Measurements from ENCODE around the gene COPRS.

The COPRS gene, protein sequence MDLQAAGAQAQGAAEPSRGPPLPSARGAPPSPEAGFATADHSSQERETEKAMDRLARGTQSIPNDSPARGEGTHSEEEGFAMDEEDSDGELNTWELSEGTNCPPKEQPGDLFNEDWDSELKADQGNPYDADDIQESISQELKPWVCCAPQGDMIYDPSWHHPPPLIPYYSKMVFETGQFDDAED

DNA sequence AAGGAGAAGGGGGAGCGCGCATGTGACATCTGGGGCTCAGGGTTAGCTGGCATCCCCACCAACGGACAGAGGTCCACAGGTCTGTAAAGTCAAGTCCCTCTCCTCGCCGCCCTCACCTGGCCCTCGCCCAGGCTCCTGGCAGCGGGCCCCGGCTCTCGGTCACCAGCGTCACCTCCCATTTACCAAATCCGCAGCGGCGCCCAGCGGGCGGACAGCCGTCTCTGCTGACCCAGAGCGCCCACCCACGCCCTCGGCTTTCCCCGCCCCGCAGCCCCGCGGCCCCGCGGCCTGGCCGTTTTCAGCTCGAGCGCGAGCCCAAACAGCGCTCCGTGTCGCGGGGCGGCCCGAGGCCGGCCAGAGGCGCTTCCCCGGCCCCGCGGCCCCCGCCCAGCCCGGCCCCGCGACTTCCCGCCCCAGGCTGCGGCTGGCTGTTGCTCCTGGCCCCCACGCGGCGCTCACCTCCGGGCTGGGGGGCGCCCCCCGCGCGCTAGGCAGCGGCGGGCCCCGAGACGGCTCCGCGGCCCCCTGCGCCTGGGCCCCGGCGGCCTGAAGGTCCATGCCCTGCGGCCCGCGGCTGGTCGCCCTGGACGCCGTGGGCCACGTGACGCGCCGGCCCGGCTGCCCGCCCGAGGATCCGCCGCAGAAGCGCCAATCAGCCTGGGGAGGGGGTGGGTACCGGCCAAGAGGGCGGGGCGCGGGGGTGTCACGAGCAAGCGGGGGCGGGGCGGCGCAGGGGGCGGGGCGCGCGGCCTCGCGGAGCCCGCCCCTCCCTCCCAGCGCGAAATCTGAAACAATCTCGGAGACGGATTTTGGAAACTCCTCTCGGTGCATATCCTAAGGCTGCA, at the start of gene COPRS:
COPRS (minus strand) TSS at position 603 of the 845 bp plus-strand sequence; CDS start at position 558, 45 bp downstream.
- DNase-seq, result peak; percentile 59 to 80 (median 68)

DNA sequence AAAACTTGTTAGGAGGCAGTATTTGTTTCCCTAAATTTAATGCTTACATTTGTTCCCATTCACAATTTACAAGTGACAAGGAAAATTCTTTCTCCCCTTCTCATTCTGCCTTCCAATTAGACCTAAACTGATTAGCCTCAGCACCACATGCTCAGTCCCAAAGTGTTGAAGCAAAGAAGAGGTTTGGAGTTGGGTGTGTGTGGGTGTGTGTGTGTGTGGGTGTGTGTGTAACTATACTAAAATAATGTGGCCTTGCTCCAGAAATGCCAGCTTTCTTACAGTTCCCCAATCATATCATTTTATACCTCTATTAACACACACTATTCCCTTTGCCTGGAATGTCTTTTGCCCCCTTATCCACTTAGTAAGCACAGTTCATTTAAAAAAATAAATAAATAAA, 49.3 kb upstream of the COPRS start:
- no peak for DNase-seq

DNA sequence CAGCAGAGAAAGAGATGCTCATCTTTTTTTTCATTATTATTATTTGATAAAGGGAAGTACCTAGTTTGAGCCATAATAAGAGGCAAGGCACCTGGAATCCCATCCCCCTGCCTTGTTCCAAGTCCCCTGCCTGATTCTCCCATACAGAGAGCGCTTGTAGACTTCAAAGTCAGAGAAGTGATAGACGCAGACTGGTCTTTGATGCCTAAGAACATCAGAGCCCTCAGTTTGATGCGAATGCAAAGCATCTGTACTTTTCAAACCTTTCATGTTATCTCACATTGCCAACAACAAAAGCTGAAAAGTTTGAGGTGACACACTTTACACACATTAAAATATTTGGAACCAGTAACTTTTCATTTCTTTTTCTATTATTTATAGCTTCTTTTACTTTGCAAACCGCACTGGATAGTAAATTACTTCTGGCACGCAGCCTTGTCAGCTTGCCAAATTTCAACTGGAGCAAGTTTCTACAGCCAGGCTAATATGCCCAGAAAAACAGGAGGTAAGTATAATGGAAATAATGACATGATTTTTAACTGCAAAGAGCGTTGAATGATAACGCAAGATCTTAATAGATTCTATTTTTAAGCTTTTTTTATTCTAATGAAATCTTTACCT, 48.4 kb upstream of the COPRS start:
- no peak for DNase-seq

DNA sequence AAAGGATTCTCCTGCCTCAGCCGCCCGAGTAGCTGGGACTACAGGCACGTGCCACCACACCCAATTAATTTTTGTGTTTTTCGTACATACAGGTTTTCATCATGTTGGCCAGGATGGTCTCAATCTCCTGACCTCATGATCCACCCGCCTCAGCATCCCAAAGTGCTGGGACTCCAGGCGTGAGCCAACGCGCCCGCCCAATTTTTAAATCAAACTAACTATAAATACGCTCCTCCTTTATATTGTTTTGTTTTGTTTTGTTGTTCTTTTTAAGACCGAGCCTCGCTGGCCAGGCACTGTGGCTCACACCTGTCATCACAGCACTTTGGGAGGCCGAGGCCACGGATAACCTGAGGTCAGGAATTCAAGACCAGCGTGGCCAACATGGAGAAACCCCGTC, 44.4 kb upstream of the COPRS start:
- no peak for DNase-seq

GRCh38 chr17:31902693-31903092, 43.6 kb upstream of the COPRS start:
- DNase-seq, result no peak

DNA sequence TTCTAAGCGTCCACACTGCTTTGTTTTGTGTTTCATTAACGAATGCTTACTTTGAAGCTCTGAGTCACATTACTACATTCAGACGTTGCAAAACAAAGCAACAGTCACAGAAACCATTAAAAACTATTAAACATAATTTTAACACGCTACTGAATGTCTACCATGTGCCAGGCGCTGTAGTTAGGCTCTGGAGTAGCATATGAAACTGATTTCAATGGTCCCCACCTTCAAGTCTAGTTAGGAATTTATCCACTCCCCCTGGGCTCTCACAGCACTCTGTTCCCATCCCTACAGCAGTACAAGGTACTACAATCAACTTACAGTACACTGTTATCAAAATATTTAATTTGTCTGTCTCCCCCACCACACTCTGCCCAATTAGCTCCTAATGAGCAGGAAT, 41.8 kb upstream of the COPRS start:
- DNase-seq, result no peak

DNA sequence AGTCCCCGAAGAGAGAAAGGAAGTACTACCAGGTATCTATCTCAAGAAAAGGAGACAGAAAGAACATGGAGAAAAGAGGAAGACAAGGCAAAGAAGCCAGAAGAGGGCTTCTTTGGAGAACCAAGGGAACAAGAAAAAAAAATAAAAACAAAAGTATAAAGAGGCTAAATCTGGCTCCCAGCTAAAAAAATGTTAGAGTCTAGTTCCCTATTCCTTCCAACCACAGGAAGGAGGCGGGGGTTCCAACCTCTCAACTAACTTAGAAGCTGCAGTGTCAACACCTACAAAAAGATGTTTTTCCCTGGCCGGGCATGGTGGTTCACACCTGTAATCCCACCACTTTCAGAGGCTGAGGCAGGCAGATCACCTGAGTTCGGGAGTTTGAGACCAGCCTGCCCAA, 29.1 kb upstream of the COPRS start:
- no peak for DNase-seq

- no peak for DNase-seq
Observed at GRCh38 chr17:31882571-31882970, 23.5 kb upstream of the COPRS start.

GRCh38 chr17:31880311-31880710, 21.3 kb upstream of the COPRS start:
- no peak for DNase-seq

DNA sequence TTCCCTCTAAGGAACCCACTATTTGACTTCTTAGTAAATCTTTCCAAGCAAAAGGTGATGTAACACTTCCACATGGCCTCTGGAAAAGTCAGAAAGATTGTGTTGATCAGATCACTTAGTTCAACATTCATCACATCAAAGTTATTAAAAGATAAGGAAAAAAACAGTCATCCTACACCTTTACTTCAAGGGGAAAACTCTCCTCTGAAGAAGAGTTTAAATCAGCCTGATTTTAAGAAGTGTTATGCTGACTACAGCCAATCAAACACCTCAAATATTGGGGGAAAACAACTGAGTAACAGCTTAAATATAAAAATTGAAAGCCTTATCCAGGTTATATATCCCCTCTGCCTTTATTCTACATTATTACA, 19.6 kb upstream of the COPRS start:
- DNase-seq, result no peak

GRCh38 chr17:31877911-31878702, 19.1 kb upstream of the COPRS start:
- no peak for DNase-seq

DNA sequence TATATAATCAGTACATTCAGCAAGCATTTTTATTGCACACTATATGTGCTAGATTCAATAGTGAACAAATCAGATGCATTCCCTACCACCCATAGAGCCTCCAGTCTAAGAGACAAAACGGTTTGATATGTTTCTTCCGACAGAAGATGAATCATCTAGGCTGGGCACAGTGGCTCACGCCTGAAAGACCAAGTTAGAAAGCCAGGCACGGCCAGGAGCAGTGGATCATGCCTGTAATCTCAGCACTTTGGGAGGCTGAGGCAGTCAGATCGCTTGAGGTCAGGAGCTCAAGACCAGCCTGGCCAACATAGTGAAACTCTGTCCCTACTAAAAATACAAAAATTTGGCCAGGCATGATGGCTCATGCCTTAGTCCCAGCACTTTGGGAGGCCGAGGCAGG, 18.3 kb upstream of the COPRS start:
- no peak for DNase-seq

- no peak for DNase-seq
Observed at GRCh38 chr17:31875081-31875480, 16.0 kb upstream of the COPRS start.

DNA sequence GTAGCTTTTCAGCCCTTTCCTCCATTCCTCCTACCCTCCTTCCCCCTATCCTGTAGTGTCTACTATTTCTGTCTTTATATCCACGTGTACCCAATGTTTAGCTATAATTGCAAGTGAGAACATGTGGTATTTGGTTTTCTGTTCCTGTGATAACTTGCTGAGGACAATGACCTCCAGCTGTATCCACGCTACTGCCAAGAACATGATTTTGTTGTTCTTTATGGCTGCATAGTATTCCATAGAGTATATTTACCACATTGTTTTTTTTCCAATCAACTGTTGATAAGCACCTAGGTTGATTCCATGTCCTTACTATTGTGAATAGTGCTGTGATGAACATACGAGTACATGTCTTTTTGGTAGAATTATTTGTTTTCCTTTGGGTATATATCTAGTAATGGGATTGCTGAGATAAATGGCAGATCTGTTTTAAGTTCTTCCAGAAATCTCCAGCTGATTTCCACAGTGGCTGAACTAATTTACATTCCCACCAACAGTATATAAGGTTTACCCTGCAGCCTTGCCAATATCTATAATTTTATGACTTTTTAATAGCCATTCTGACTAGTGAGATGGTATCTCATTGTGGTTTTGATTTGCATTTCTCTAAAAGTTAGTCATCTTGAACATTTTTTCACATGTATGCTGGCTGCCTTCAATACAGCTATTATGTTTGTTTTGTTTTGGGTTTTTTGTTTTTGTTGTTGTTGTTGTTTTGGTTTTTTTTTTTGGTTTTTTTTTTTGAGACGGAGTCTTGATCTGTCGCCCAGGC, 10.9 kb upstream of the COPRS start:
- DNase-seq, result no peak

DNA sequence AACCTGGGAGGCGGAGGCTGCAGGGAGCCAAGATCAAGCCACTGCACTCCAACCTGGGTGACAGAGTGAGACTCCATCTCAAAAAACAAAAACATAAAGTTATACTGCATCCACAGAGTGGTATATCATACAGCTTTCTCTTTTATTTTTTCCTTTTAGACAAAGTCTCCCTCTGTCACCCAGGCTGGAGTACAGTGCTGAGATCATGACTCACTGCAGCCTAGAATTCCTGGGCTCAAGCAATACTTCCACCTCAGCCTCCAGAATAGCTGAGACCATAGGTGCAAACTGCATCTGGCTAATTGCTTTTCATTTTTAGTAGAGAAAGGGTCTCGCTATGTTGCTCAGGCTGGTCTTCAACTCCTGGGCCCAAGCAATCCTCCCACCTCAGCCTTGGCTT, 10.0 kb upstream of the COPRS start:
- DNase-seq, result no peak

DNA sequence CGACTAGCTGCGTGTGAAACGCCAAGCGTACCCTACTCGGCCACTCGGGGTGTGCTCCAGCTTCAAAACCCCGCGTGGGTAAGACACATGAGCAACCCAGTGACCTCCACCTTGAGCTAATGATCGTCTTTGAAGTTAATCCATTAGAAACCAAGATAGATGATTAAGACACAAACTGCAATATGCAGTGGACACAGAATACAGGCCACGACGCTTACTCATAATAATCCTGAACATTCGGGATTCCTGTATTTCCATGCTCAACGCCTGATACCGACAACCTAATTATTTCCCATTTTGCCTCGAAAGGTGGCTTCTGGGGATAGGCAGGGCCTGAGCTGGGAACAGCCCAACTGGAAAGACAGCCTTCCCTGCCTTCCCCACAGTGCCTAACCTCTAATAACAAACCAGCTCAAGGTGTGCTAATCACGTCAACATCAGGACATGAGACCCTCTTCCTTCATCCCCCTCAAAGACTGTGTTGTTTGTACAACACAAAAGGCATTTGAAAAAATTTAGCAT, 504 bp upstream of the COPRS start:
- DNase-seq, result no peak

DNA sequence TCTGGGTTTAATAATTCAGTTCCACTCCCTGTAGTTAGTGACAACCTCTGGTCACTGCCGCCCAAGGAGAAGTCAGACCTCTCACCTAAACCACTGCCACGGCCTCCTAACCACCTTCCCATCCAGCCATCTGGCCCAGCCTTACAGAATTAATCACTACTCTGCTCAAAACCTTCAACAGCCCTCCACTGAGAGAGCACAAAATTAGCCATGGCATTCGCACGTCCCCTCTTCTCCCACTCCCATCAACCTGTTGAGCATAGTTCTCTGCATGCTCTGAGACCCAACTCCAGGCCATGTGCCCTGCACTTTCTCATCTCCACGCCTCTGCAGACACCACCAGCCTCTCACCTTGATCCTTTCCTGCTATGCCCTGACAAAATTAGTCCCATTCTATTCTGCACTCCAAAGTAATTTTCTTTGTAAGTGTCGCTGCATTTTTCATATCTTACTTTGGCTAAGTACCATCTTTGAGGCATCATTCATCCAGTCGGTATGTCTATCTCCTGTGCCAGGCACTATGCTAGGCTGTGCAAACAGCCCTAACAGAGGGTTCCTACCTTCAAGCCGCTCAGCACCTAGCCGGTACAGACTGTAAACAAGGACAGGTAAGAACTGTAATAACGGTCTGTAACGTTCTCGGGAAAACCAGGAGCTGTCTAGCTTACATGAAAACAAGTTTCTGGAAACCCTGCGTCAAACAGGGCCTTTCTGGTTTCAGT, 963 bp downstream of the COPRS start:
- DNase-seq, result no peak

DNA sequence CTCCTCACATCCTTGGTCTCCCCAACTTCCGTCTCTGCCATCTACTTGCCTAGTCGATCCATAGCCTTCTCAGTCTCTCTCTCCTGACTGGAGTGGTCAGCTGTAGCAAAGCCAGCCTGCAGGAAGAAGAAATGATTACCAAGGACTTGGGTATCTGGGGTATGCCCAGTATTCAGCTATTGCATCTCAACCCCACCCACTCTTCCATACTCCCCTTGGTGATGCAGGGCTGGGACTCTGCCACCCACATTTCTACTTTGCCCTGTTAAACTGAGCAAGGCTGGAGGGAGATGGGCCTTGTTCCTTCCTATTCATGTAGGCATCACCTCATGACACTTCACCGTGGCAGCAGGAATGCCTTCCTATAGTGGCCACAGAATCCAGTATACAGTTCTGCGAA, 2.3 kb downstream of the COPRS start:
- DNase-seq, result no peak

DNA sequence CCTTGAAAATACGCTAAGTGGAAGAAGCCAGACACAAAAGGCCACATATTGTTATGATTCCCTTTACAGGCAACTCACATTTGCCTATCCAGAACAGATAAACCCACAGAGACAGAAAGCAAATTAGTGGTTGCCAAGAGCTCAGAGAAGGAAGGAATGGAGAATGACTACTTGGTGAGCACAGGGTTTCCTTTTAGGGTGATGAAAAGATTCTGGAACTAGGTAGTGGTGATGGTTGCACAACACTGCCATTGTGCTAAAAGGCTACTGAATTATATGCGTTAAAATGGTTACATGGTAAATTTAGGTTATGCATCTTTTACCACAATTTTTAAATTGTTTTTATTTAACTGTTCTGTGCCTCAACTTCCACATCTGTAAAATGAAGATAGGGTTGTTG, 4.4 kb downstream of the COPRS start:
- DNase-seq, result no peak

DNA sequence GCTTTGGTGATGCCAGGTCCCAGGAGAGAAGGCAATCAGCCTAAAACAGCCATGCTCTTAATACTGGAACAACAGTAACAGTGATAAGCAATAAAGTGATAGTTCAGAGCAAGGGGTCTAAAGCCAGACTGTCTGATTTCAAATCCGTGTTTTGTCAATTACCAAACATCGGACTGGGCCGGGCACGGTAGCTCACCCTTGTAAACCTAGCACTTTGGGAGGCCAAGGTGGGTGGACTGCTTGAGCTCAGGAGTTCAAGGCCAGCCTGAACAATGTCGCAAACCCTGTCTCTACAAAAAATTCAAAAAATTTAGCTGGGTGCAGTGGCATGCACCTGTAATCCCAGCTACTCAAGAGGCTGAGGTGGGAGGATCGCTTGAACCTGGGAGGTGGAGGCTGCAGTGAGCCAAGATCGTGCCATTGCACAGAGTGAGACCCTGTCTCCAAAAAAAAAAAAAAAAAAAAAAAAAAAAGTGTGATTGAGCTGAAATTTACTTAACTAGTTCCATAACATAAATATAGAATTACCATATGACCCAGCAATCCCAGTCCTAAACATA, 5.1 kb downstream of the COPRS start:
- DNase-seq, result no peak

GRCh38 chr17:31845291-31845690, 13.8 kb downstream of the COPRS start:
- no peak for DNase-seq

All from activated CD4-positive, CD25-positive, alpha-beta regulatory T cell (primary cell).